ENCODE data around the gene BCAR1.

The BCAR1 gene

DNA sequence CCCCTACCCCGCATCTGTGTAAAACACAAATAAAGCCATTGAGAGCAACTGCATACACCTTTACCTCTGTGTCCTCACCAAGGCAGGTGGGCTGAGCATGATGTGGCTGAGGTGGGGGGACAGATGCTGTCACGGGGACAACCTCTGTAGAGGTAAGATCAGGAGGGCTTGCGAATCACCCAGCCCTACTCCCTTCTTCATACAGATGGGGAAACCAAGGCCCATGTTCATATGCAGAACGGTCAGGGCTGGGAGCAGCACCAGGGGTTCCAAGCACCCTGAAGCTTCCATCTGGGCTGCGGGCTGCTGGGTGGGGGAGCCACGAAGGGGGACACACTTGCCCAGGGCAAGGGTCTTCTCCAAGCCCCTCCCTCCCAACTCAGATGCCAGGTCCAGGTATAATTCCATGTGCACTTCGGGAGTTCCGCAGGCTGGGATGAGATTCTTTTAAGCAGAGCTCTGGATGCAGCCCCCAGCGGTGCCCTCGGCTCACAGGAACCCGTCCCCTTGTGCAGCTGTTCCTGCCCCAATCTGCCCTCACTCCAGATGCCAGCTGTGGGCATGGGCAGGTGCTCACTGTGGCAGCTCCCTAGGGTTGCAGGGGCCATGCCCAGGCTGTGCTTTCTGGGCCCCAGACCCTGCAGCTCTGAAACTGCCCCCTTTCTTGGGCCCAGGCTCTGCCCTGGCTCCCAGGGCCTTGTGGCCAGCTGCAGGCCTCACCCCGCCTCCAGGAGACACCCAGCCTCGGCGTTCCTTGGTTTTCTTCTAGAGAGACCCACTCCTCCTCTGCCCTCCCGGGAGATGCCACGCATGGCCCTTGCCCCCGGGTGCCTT is 23.1 kb downstream of the BCAR1 start:
- Histone ChIP-seq H3K9me3 (ENCODE audit: insufficient read depth, low read length, severe bottlenecking) (no peaks in the 10 kb centered on the region), H3K27me3 (ENCODE audit: insufficient read depth, low read length, poor library complexity) (no peaks in the 10 kb centered on the region), H3K79me2 (ENCODE audit: insufficient read depth, low read length) (no peaks in the 10 kb centered on the region), H3K36me3 (ENCODE audit: insufficient read depth, low read length) (no peaks in the 10 kb centered on the region), H3K4me3 (ENCODE audit: low read depth in 1 of 2, low read length in 2 of 2) (no peak overlapping the region), H4K20me1 (ENCODE audit: insufficient read depth, low read length) (peaks cover 6% of the 10 kb centered on the region; the same call in 1 of the 2 replicates), H3K4me1 (ENCODE audit: insufficient read depth, low read length) (no peaks in the 10 kb centered on the region), H3K27ac (ENCODE audit: low read length) (no peak overlapping the region), H2AFZ (ENCODE audit: low read depth, low read length) (no peak overlapping the region), H3K4me2 (ENCODE audit: insufficient read depth, low read length) (no peak overlapping the region), H3K9ac (ENCODE audit: low read depth, low read length) (no peak overlapping the region)
- ATAC-seq (ENCODE audit: insufficient read depth, low read depth), result peak; percentile 37; the same call in 2 of the 3 replicates
- no peak for DNase-seq
- TF ChIP-seq, protein P1, sequence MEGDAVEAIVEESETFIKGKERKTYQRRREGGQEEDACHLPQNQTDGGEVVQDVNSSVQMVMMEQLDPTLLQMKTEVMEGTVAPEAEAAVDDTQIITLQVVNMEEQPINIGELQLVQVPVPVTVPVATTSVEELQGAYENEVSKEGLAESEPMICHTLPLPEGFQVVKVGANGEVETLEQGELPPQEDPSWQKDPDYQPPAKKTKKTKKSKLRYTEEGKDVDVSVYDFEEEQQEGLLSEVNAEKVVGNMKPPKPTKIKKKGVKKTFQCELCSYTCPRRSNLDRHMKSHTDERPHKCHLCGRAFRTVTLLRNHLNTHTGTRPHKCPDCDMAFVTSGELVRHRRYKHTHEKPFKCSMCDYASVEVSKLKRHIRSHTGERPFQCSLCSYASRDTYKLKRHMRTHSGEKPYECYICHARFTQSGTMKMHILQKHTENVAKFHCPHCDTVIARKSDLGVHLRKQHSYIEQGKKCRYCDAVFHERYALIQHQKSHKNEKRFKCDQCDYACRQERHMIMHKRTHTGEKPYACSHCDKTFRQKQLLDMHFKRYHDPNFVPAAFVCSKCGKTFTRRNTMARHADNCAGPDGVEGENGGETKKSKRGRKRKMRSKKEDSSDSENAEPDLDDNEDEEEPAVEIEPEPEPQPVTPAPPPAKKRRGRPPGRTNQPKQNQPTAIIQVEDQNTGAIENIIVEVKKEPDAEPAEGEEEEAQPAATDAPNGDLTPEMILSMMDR (IDR thresholded peaks at IDR 0.05; ENCODE audit: borderline replicate concordance, extremely low read depth, low read length, poor library complexity, severe bottlenecking), result no peak
- TF ChIP-seq EZH2 (IDR thresholded peaks at IDR 0.05; ENCODE audit: borderline replicate concordance, low read depth, low read length, severe bottlenecking), result no peak

DNA sequence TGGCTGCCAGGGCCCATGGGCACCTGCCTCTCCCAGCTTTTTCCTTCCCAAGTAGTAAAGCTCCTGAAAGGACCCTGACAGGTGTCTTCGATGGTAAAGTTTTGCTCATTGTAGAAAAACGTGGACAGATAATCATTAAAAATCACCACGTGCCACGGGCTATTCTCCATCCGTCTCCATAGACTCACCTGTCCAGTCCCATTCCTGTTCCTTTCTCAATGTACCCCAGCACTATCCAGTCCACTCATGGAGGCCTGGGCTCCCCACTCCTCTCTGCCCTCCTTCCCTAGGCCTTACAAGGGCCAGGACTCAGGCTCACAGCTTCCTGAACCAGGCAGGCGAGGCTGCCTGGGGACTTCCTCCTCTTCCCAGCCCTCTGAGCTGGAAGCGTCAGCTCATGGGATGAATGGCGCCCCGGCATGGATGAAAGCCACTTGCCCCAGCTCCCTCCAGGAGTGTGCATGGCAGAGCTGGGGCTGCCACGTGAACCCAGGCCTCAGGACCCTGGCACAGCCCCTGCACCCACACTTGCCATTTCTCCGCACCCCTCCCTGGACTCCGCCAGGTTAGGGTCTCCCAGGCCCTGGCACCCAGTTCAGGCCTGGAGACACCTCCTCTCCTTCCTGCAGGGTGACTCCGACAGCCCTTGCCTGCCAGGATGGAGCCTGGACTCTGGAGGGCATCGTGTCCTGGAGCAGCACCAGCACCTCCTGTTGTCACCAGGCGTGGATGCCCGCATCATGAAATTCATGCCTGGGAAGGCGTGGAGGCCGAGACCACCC is 23.9 kb downstream of the BCAR1 start:
- no peak for DNase-seq
- ATAC-seq (ENCODE audit: insufficient read depth, low read depth), result no peak
- Histone ChIP-seq H3K27ac (ENCODE audit: low read length) (no peak overlapping the region), H3K4me2 (ENCODE audit: insufficient read depth, low read length) (no peak overlapping the region), H3K4me3 (ENCODE audit: low read depth in 1 of 2, low read length in 2 of 2) (no peak overlapping the region), H3K79me2 (ENCODE audit: insufficient read depth, low read length) (no peaks in the 10 kb centered on the region), H3K9me3 (ENCODE audit: insufficient read depth, low read length, severe bottlenecking) (no peaks in the 10 kb centered on the region), H3K4me1 (ENCODE audit: insufficient read depth, low read length) (no peaks in the 10 kb centered on the region), H2AFZ (ENCODE audit: low read depth, low read length) (no peak overlapping the region), H3K36me3 (ENCODE audit: insufficient read depth, low read length) (no peaks in the 10 kb centered on the region), H3K27me3 (ENCODE audit: insufficient read depth, low read length, poor library complexity) (no peaks in the 10 kb centered on the region), H4K20me1 (ENCODE audit: insufficient read depth, low read length) (peaks cover 6% of the 10 kb centered on the region; the same call in 1 of the 2 replicates), H3K9ac (ENCODE audit: low read depth, low read length) (no peak overlapping the region)
- no peak for TF ChIP-seq EZH2 (IDR thresholded peaks at IDR 0.05; ENCODE audit: borderline replicate concordance, low read depth, low read length, severe bottlenecking)
- TF ChIP-seq, protein P1 (IDR thresholded peaks at IDR 0.05; ENCODE audit: borderline replicate concordance, extremely low read depth, low read length, poor library complexity, severe bottlenecking), result no peak

DNA sequence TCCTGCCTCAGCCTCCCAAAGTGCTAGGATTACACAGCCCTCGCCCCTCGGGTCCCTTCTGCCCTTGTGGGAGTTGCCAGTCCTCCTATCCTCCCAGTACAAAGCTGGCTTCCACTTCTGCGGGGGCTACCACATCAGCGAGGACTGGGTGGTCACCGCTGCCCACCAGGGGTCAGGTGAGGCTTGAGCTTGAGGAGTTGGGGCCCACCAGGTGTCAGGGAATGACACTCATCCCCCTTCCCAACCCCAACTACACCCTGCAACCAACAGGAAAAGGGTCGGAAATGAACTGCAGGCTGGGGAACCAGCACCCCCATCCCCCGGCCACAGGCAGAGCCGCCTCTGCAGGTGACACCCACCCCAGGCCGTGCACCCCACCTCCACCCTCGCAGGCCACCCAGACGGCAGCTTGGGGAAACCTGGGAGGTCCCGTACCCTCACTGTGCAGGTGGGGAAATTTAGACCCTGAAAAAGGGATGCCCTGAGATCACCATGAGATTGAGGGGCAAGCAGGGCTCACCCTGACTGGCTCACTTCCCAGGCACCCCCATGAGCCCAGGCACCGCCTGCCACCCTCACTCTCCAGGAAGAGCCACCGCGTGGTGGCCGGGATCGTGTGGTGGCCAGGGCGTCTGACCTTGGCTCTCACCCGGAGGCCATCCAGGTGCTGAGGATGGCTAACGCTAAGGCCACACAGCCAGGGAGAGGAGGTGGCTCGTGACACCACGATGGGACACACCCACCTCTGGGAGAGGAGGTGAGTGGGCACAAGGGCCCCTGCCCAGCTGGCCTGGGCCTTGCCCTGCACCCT is 24.7 kb downstream of the BCAR1 start:
- Histone ChIP-seq H4K20me1 (ENCODE audit: insufficient read depth, low read length) (peaks cover 6% of the 10 kb centered on the region; the same call in 1 of the 2 replicates), H3K4me2 (ENCODE audit: insufficient read depth, low read length) (no peak overlapping the region), H3K4me1 (ENCODE audit: insufficient read depth, low read length) (no peaks in the 10 kb centered on the region), H3K9me3 (ENCODE audit: insufficient read depth, low read length, severe bottlenecking) (no peaks in the 10 kb centered on the region), H3K36me3 (ENCODE audit: insufficient read depth, low read length) (no peaks in the 10 kb centered on the region), H3K9ac (ENCODE audit: low read depth, low read length) (no peak overlapping the region), H3K27ac (ENCODE audit: low read length) (no peak overlapping the region), H2AFZ (ENCODE audit: low read depth, low read length) (no peak overlapping the region), H3K4me3 (ENCODE audit: low read depth in 1 of 2, low read length in 2 of 2) (no peak overlapping the region), H3K79me2 (ENCODE audit: insufficient read depth, low read length) (no peaks in the 10 kb centered on the region), H3K27me3 (ENCODE audit: insufficient read depth, low read length, poor library complexity) (no peaks in the 10 kb centered on the region)
- no peak for DNase-seq
- ATAC-seq (ENCODE audit: insufficient read depth, low read depth), result no peak
- no peak for TF ChIP-seq EZH2 (IDR thresholded peaks at IDR 0.05; ENCODE audit: borderline replicate concordance, low read depth, low read length, severe bottlenecking)
- TF ChIP-seq, protein P1 (IDR thresholded peaks at IDR 0.05; ENCODE audit: borderline replicate concordance, extremely low read depth, low read length, poor library complexity, severe bottlenecking), result no peak

All from DND-41 (cell line).